Measurements from ENCODE around the gene SPAM1. TPM values are rescaled to one million over a fixed set of nuclear protein-coding genes. Genes with fewer than 3 reads are reported as not detected.

Gene SPAM1
- total RNA-seq, 4 donors from 2014 or later, result not detected

DNA sequence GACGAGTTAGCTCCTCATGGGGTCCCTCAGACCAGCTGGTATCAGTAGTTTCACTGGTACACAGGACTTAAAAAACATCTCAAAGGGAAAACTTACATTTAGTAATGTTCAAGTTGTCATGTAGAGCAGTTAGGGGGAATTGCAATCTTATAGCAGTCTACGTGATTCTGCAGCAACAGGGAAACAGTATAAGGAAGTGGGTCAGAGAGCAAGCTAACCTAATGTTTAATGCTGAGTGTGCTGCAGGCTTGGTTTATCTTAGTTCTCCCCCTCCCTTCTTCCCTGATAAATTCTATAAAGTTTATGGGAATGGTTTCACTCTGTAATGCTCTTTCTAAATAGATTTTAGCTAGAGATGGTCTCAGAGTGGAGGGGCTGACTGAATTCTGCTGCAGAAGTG is 11.3 kb downstream of the SPAM1 start:
- Histone ChIP-seq H3K4me1 (no peaks in the 10 kb centered on the region), H3K27ac (replicated peaks in 1 of 4) (no peak overlapping the region), H3K27me3 (no peaks in the 10 kb centered on the region), H3K36me3 (no peaks in the 10 kb centered on the region), H3K4me3 (no peak overlapping the region), H3K9me3 (peaks cover 0 to 14% (median 0%) of the 10 kb centered on the region in 4 donors)
- DNase-seq (ENCODE audit: extremely low spot score), result no peak
- 75% methylated on average over 2 of the region's 2 CpGs for WGBS
- TF ChIP-seq POLR2AphosphoS5 (IDR thresholded peaks at IDR 0.05) (no peak), POLR2A (IDR thresholded peaks at IDR 0.05; ENCODE audit: low read depth) (no peak), EP300 (IDR thresholded peaks at IDR 0.05) (no peak)
- TF ChIP-seq, protein P1, sequence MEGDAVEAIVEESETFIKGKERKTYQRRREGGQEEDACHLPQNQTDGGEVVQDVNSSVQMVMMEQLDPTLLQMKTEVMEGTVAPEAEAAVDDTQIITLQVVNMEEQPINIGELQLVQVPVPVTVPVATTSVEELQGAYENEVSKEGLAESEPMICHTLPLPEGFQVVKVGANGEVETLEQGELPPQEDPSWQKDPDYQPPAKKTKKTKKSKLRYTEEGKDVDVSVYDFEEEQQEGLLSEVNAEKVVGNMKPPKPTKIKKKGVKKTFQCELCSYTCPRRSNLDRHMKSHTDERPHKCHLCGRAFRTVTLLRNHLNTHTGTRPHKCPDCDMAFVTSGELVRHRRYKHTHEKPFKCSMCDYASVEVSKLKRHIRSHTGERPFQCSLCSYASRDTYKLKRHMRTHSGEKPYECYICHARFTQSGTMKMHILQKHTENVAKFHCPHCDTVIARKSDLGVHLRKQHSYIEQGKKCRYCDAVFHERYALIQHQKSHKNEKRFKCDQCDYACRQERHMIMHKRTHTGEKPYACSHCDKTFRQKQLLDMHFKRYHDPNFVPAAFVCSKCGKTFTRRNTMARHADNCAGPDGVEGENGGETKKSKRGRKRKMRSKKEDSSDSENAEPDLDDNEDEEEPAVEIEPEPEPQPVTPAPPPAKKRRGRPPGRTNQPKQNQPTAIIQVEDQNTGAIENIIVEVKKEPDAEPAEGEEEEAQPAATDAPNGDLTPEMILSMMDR (IDR thresholded peaks at IDR 0.05), result no peak
- intact Hi-C loops (cut with DNase I), result no loop called here

GRCh38 chr7:123939784-123940183 is 14.7 kb downstream of the SPAM1 start:
- H3K27me3 ChIP-seq, result no peaks in the 10 kb centered on the region
- no peaks in the 10 kb centered on the region for H3K4me1 ChIP-seq
- H3K4me3 ChIP-seq, result no peak overlapping the region
- peaks cover 0 to 14% (median 0%) of the 10 kb centered on the region in 4 donors for H3K9me3 ChIP-seq
- TF ChIP-seq POLR2AphosphoS5 (IDR thresholded peaks at IDR 0.05) (no peak), POLR2A (IDR thresholded peaks at IDR 0.05; ENCODE audit: low read depth) (no peak), EP300 (IDR thresholded peaks at IDR 0.05) (no peak)
- TF ChIP-seq, protein P1 (IDR thresholded peaks at IDR 0.05), result no peak
- H3K27ac ChIP-seq (replicated peaks in 1 of 4), result no peak overlapping the region
- intact Hi-C loops (cut with DNase I), result no loop called here
- no peak for DNase-seq (ENCODE audit: extremely low spot score)
- no peaks in the 10 kb centered on the region for H3K36me3 ChIP-seq
- WGBS, result 80% methylated on average over 2 of the region's 3 CpGs

DNA sequence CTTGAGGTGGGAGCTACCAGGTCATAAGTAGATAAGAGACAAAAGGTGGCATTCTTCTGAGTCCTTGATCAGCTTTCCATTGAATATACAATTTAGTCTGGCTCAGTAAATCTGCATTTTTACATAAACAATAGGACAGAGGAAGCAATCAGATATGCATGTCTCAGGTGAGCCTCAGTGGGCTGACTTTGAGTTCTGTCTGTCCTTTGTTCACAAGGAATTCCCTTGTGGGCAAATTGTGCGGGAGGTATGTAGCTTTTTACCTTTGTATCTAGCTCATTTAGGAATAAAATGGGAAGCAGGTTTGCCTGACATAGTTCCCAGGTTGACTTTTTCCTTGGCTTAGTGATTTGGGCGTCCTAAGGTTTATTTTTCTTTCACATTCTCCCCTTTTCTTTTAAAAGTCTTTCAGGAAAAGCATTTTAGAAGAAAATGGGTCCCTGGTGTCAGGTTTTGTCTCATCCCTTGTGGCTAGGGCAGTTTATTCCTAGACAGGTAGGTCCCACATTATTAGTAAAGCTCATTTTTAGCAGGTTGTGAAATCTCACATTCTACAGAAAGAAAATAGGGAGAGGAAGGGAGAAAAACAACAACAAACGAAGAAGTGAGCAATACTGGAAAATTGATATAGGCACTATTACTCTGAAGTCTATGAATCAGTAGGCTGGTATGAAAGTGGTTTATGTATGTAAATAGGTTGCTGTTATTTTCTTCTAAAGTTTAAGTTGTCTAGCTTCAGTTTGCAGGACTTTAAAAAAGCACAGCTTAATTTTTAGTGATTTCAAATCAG is 16.5 kb downstream of the SPAM1 start:
- H3K27me3 ChIP-seq, result no peaks in the 10 kb centered on the region

DNA sequence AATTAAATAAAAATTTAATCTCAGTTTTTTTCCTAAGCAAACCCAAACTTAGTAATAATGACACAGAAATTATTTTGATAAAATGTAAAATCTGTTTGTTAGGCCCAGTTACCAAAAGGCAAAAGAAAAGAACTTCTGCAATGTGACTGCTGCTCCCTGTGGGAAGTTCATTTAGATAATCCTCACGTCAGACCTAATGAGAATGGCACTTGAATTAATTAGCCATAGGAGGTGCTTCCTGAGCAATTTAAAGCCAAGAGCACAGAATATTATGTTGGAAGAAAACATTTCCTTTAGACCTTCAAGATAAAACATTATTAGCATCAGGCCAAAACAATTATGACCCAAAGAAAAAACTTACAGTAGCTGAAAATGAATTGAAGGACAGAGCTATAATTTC is 19.4 kb downstream of the SPAM1 start:
- 46% methylated on average over 1 of the region's 1 CpG for WGBS
- Histone ChIP-seq H3K9me3 (no peaks in the 10 kb centered on the region), H3K4me1 (no peaks in the 10 kb centered on the region), H3K27ac (replicated peaks in 1 of 4) (no peak overlapping the region), H3K36me3 (no peaks in the 10 kb centered on the region), H3K4me3 (no peak overlapping the region), H3K27me3 (no peaks in the 10 kb centered on the region)
- intact Hi-C loops (cut with DNase I), result no loop called here
- TF ChIP-seq EP300 (IDR thresholded peaks at IDR 0.05) (no peak), POLR2AphosphoS5 (IDR thresholded peaks at IDR 0.05) (no peak), POLR2A (IDR thresholded peaks at IDR 0.05; ENCODE audit: low read depth) (no peak)
- TF ChIP-seq, protein P1 (IDR thresholded peaks at IDR 0.05), result no peak
- DNase-seq (ENCODE audit: extremely low spot score), result no peak

More for the DNA sequence above, 16.5 kb downstream of the SPAM1 start:
- Histone ChIP-seq H3K4me1 (no peaks in the 10 kb centered on the region), H3K4me3 (no peak overlapping the region), H3K27ac (replicated peaks in 1 of 4) (no peak overlapping the region), H3K9me3 (no peaks in the 10 kb centered on the region), H3K36me3 (no peaks in the 10 kb centered on the region)
- 52% methylated on average over 3 of the region's 3 CpGs for WGBS
- intact Hi-C loops (cut with DNase I), result no loop called here
- DNase-seq (ENCODE audit: extremely low spot score), result no peak
- TF ChIP-seq EP300 (IDR thresholded peaks at IDR 0.05) (no peak), POLR2A (IDR thresholded peaks at IDR 0.05; ENCODE audit: low read depth) (no peak), POLR2AphosphoS5 (IDR thresholded peaks at IDR 0.05) (no peak)
- TF ChIP-seq, protein P1 (IDR thresholded peaks at IDR 0.05), result no peak
